WTC11 (cell line): ENCODE results near the gene COMMD9. TPM values are rescaled to one million over a fixed set of nuclear protein-coding genes. Genes with fewer than 3 reads are reported as not detected.

Experiments
- ATAC-seq: fragments of 200-7000 bp; cut with Tn5 transposase; 2 replicates; pipeline ENCODE4 v1.10.0; 2021; ENCODE audit warnings: mild to moderate bottlenecking, moderate library complexity
- CTCF ChIA-PET: fragments of 300-600 bp; sonication (Branson Sonifier 250); formaldehyde crosslinking; loops from one replicate; lab custom pipeline; 2021; ENCODE audit warnings: antibody characterized with exemption; lab: Charles Lee
- POLR2A ChIA-PET: fragments of 350-600 bp; sonication (Branson Sonifier 250); formaldehyde crosslinking; loops from one replicate; lab custom pipeline; 2021; ENCODE audit warnings: antibody characterized with exemption; lab: Charles Lee
- DNase-seq: peaks from one replicate; pipeline ENCODE4 v3.0.0; 2021; ENCODE audit warnings: low spot score
- H3K27ac Mint-ChIP-seq: 2 replicates; pipeline ENCODE4 v1.8.0; 2021; ENCODE audit warnings: mixed read lengths
- H3K27me3 Mint-ChIP-seq: 2 replicates; pipeline ENCODE4 v1.8.0; 2021; ENCODE audit warnings: low read depth, mild to moderate bottlenecking, moderate library complexity, mixed read lengths
- H3K36me3 Mint-ChIP-seq: 2 replicates; pipeline ENCODE4 v1.8.0; 2021; ENCODE audit warnings: mixed read lengths
- H3K4me1 Mint-ChIP-seq: 2 replicates; pipeline ENCODE4 v1.8.0; 2022; ENCODE audit warnings: mixed read lengths
- H3K4me3 Mint-ChIP-seq: 2 replicates; pipeline ENCODE4 v1.8.0; 2021; ENCODE audit warnings: mild to moderate bottlenecking, moderate library complexity, mixed read lengths
- H3K9me3 Mint-ChIP-seq: 2 replicates; pipeline ENCODE4 v1.8.0; 2021; ENCODE audit warnings: mixed read lengths
- ETV6 ChIP-seq: sonication (generic); formaldehyde crosslinking; IDR thresholded peaks from 2 replicates; pipeline ENCODE4 v1.8.1; 2022; ENCODE audit warnings: mild to moderate bottlenecking, missing genetic modification reagents
- GRHL2 ChIP-seq: fragments of 250-450 bp; sonication (Bioruptor Pico); IDR thresholded peaks from 2 replicates; pipeline ENCODE4 v1.8.0; 2022; ENCODE audit warnings: mild to moderate bottlenecking, moderate library complexity; ENCODE audit not compliant: insufficient replicate concordance, severe bottlenecking
- GTF2I ChIP-seq: fragments of 250-450 bp; sonication (Bioruptor Pico); conservative IDR thresholded peaks from 2 replicates; pipeline ENCODE4 v1.4.0; 2021; ENCODE audit warnings: mild to moderate bottlenecking
- HMGA2 ChIP-seq: fragments of 250-450 bp; sonication (Bioruptor Pico); IDR thresholded peaks from 2 replicates; pipeline ENCODE4 v1.4.0; 2021; ENCODE audit warnings: mild to moderate bottlenecking, moderate library complexity
- NFYB ChIP-seq: sonication (generic); formaldehyde crosslinking; conservative IDR thresholded peaks from 2 replicates; pipeline ENCODE4 v1.8.0; 2022; ENCODE audit warnings: low read depth, missing genetic modification reagents
- SMAD4 ChIP-seq: sonication (generic); formaldehyde crosslinking; IDR thresholded peaks from 2 replicates; pipeline ENCODE4 v1.8.0; 2022; ENCODE audit warnings: mild to moderate bottlenecking, missing genetic modification reagents
- TEAD4 ChIP-seq: sonication (generic); formaldehyde crosslinking; IDR thresholded peaks from 2 replicates; pipeline ENCODE4 v1.8.0; 2022; ENCODE audit warnings: mild to moderate bottlenecking, missing genetic modification reagents
- ZBTB21 ChIP-seq: sonication (generic); formaldehyde crosslinking; IDR thresholded peaks from 2 replicates; pipeline ENCODE4 v1.8.1; 2023; ENCODE audit warnings: mild to moderate bottlenecking, missing genetic modification reagents, borderline replicate concordance
- ZNF138 ChIP-seq: sonication (generic); formaldehyde crosslinking; conservative IDR thresholded peaks from 2 replicates; pipeline ENCODE4 v1.8.1; 2022; ENCODE audit warnings: mild to moderate bottlenecking, moderate library complexity, missing genetic modification reagents
- ZNF396 ChIP-seq: fragments of 250-450 bp; sonication (Bioruptor Pico); IDR thresholded peaks from 2 replicates; pipeline ENCODE4 v1.8.0; 2021; ENCODE audit warnings: mild to moderate bottlenecking, moderate library complexity, borderline replicate concordance
- ZNF416 ChIP-seq: fragments of 250-450 bp; sonication (Bioruptor Pico); IDR thresholded peaks from 2 replicates; pipeline ENCODE4 v1.9.0; 2021; ENCODE audit warnings: mild to moderate bottlenecking, inconsistent platforms
- total RNA-seq: library from RNA; stranded (reverse); gene quantifications from 3 replicates; pipeline ENCODE4 v1.2.3, GENCODE V29; 2021
- TF ChIP-seq, protein P1 (sequence below): sonication (generic); formaldehyde crosslinking; IDR thresholded peaks from 2 replicates; pipeline ENCODE4 v1.8.1; 2022; ENCODE audit warnings: mild to moderate bottlenecking, missing genetic modification reagents, moderate library complexity, borderline replicate concordance
- TF ChIP-seq, protein P2 (sequence below): fragments of 250-450 bp; sonication (Bioruptor Pico); IDR thresholded peaks from 2 replicates; pipeline ENCODE4 v1.9.0; 2021; ENCODE audit warnings: mild to moderate bottlenecking, borderline replicate concordance
- TF ChIP-seq, protein P3 (sequence below): sonication (generic); formaldehyde crosslinking; conservative IDR thresholded peaks from 2 replicates; pipeline ENCODE4 v1.8.1; 2022; ENCODE audit warnings: mild to moderate bottlenecking, missing genetic modification reagents
- TF ChIP-seq, protein P4 (sequence below): sonication (generic); formaldehyde crosslinking; IDR thresholded peaks from 2 replicates; pipeline ENCODE4 v1.8.1; 2023; ENCODE audit warnings: mild to moderate bottlenecking, missing genetic modification reagents, borderline replicate concordance

Gene COMMD9
- total RNA-seq, 1 experiment from 2014 or later: 33.3 TPM

DNA sequence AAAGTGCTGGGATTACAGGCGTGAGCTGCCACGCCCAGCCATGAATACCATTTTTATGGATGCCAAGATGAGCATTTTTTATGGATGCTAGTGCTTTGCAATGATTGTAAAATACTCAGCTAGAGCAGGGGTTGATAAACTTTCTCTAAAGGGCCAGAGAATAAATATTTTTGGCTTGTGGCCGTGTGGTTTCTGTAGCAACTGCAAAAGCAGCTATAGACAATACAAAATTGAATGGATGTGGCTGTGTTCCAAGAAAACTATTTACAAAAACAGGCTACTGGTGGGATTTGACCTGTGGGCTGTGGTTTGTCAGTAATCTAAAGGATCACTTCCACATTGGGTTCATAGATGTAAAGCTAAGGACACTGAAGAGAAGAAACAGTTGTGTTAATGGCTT, 56.0 kb downstream of the COMMD9 start:
- H3K4me1 Mint-ChIP-seq: peaks cover 13% of the 10 kb centered on the region
- DNase-seq: no peak
- H3K9me3 Mint-ChIP-seq: peaks cover 4% of the 10 kb centered on the region; the same call in 1 of the 2 replicates
- no peak overlapping the region for H3K27ac Mint-ChIP-seq
- H3K4me3 Mint-ChIP-seq: no peak overlapping the region
- CTCF ChIA-PET: interaction anchor here (0.7 kb wide), 1 partner anchor 11 kb away, joined by 3 read pairs; no protein-coding TSS in a partner anchor
- no peak for ATAC-seq
- POLR2A ChIA-PET: interaction anchor here (0.7 kb wide), 1 partner anchor 26 kb away, joined by 5 read pairs; no protein-coding TSS in a partner anchor
- H3K36me3 Mint-ChIP-seq: peaks cover 6% of the 10 kb centered on the region; the same call in 1 of the 2 replicates
- H3K27me3 Mint-ChIP-seq: no peaks in the 10 kb centered on the region
- TF ChIP-seq ZBTB21 (CRISPR knock-in tag) (no peak), NFYB (CRISPR knock-in tag) (no peak), ETV6 (CRISPR knock-in tag) (no peak), ZNF416 (CRISPR knock-in tag) (no peak)
- TF ChIP-seq, protein P1, sequence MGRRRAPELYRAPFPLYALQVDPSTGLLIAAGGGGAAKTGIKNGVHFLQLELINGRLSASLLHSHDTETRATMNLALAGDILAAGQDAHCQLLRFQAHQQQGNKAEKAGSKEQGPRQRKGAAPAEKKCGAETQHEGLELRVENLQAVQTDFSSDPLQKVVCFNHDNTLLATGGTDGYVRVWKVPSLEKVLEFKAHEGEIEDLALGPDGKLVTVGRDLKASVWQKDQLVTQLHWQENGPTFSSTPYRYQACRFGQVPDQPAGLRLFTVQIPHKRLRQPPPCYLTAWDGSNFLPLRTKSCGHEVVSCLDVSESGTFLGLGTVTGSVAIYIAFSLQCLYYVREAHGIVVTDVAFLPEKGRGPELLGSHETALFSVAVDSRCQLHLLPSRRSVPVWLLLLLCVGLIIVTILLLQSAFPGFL (CRISPR knock-in tag): no peak

DNA sequence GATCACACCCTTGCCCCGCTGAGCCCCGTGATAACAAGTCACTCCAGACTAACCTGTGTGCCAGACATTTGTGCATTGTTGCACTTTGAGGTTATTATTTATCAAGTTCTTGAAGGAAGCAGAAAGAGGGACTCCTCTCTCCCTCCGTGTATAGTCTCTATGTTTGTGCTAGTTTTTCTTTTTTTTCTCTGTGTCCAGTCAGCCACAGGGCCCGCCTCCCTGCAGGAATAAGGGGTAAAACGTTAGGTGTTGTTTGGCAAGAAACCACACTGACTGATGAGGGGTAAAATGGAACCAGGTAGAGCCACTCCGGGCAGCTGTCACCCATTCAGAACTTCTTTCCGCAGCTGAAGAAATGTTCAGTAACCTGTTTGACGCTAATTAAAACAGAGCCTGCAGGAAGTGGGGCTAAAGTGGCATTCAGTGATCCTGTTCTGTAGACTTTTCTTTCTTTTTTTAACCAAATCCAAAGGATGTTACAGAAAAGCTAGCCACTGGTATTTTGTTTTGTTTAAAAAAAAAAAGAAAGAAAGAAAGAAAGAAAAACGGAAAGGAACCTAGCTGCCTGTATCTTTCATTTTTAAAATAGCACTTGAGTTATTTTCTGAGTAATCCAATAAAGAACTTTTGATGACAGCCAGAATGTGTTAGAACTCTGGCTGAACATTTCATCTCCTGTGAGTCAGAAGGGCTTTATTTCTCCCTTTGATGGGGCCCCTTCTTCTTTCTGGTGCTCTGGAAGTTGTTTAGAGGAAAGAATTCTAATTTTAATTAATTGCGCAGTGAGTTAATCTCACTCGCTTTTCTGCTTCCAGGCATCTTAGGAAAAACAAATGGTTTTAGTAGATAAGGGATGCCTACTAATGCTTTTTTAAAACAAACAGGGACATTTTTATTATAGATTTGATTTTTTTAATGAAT, 58.2 kb downstream of the COMMD9 start:
- ChIA-PET CTCF (interaction anchor here (1.6 to 2.3 kb wide), 2 partner anchors 28 to 409 kb away, joined by 3 to 8 read pairs; no protein-coding TSS in a partner anchor), POLR2A (no interaction called here)
- Mint-ChIP-seq H3K36me3 (peaks cover 12% of the 10 kb centered on the region), H3K27me3 (no peaks in the 10 kb centered on the region), H3K4me3 (no peak overlapping the region), H3K27ac (no peak overlapping the region), H3K4me1 (peaks cover 10% of the 10 kb centered on the region), H3K9me3 (no peaks in the 10 kb centered on the region)
- TF ChIP-seq, protein P2, sequence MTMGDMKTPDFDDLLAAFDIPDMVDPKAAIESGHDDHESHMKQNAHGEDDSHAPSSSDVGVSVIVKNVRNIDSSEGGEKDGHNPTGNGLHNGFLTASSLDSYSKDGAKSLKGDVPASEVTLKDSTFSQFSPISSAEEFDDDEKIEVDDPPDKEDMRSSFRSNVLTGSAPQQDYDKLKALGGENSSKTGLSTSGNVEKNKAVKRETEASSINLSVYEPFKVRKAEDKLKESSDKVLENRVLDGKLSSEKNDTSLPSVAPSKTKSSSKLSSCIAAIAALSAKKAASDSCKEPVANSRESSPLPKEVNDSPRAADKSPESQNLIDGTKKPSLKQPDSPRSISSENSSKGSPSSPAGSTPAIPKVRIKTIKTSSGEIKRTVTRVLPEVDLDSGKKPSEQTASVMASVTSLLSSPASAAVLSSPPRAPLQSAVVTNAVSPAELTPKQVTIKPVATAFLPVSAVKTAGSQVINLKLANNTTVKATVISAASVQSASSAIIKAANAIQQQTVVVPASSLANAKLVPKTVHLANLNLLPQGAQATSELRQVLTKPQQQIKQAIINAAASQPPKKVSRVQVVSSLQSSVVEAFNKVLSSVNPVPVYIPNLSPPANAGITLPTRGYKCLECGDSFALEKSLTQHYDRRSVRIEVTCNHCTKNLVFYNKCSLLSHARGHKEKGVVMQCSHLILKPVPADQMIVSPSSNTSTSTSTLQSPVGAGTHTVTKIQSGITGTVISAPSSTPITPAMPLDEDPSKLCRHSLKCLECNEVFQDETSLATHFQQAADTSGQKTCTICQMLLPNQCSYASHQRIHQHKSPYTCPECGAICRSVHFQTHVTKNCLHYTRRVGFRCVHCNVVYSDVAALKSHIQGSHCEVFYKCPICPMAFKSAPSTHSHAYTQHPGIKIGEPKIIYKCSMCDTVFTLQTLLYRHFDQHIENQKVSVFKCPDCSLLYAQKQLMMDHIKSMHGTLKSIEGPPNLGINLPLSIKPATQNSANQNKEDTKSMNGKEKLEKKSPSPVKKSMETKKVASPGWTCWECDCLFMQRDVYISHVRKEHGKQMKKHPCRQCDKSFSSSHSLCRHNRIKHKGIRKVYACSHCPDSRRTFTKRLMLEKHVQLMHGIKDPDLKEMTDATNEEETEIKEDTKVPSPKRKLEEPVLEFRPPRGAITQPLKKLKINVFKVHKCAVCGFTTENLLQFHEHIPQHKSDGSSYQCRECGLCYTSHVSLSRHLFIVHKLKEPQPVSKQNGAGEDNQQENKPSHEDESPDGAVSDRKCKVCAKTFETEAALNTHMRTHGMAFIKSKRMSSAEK (CRISPR knock-in tag): no peak
- TF ChIP-seq, protein P3, sequence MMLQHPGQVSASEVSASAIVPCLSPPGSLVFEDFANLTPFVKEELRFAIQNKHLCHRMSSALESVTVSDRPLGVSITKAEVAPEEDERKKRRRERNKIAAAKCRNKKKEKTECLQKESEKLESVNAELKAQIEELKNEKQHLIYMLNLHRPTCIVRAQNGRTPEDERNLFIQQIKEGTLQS: no peak
- TF ChIP-seq GTF2I: no peak
- no peak for TF ChIP-seq SMAD4 (CRISPR knock-in tag)
- no peak for TF ChIP-seq ZNF396 (CRISPR knock-in tag)
- TF ChIP-seq TEAD4 (CRISPR knock-in tag): no peak
- no peak for TF ChIP-seq ZNF138 (CRISPR knock-in tag)
- TF ChIP-seq HMGA2 (CRISPR knock-in tag): no peak
- TF ChIP-seq, protein P4, sequence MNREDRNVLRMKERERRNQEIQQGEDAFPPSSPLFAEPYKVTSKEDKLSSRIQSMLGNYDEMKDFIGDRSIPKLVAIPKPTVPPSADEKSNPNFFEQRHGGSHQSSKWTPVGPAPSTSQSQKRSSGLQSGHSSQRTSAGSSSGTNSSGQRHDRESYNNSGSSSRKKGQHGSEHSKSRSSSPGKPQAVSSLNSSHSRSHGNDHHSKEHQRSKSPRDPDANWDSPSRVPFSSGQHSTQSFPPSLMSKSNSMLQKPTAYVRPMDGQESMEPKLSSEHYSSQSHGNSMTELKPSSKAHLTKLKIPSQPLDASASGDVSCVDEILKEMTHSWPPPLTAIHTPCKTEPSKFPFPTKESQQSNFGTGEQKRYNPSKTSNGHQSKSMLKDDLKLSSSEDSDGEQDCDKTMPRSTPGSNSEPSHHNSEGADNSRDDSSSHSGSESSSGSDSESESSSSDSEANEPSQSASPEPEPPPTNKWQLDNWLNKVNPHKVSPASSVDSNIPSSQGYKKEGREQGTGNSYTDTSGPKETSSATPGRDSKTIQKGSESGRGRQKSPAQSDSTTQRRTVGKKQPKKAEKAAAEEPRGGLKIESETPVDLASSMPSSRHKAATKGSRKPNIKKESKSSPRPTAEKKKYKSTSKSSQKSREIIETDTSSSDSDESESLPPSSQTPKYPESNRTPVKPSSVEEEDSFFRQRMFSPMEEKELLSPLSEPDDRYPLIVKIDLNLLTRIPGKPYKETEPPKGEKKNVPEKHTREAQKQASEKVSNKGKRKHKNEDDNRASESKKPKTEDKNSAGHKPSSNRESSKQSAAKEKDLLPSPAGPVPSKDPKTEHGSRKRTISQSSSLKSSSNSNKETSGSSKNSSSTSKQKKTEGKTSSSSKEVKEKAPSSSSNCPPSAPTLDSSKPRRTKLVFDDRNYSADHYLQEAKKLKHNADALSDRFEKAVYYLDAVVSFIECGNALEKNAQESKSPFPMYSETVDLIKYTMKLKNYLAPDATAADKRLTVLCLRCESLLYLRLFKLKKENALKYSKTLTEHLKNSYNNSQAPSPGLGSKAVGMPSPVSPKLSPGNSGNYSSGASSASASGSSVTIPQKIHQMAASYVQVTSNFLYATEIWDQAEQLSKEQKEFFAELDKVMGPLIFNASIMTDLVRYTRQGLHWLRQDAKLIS (CRISPR knock-in tag): no peak
- TF ChIP-seq GRHL2 (CRISPR knock-in tag): no peak
- no peak for TF ChIP-seq ETV6 (CRISPR knock-in tag)
- no peak for DNase-seq
- no peak for ATAC-seq
